Neuronal stem cell (in vitro differentiated cells): ENCODE results near the gene PTMA.

Source experiments
- DNase-seq: peaks from one replicate; pipeline ENCODE4 v3.0.0-alpha.2; 2013; ENCODE audit warnings: low spot score
- H2AFZ ChIP-seq: one replicate; pipeline ENCODE4 v1.6.1; 2013; ENCODE audit warnings: mild to moderate bottlenecking, low read length, inconsistent platforms
- H2AK5ac ChIP-seq: 2 replicates; pipeline ENCODE4 v1.6.1; 2013; ENCODE audit warnings: low read depth, mild to moderate bottlenecking, inconsistent platforms, low read length, moderate library complexity, mixed read lengths
- H2BK120ac ChIP-seq: 2 replicates; pipeline ENCODE4 v1.6.1; 2013; ENCODE audit warnings: low read depth, mild to moderate bottlenecking, inconsistent platforms, low read length, moderate library complexity, mixed read lengths
- H2BK12ac ChIP-seq: one replicate; pipeline ENCODE4 v1.6.1; 2013; ENCODE audit warnings: low read length, inconsistent platforms
- H2BK15ac ChIP-seq: 2 replicates; pipeline ENCODE4 v1.6.1; 2013; ENCODE audit warnings: mild to moderate bottlenecking, low read length, inconsistent platforms, mixed read lengths
- H2BK5ac ChIP-seq: one replicate; pipeline ENCODE4 v1.6.1; 2013; ENCODE audit warnings: inconsistent platforms, mild to moderate bottlenecking, low read length, moderate library complexity
- H3K14ac ChIP-seq: one replicate; pipeline ENCODE4 v1.6.1; 2013; ENCODE audit warnings: low read length, inconsistent platforms
- H3K18ac ChIP-seq: 2 replicates; pipeline ENCODE4 v1.6.1; 2013; ENCODE audit warnings: low read length, inconsistent platforms
- H3K23ac ChIP-seq: 2 replicates; pipeline ENCODE4 v1.6.1; 2013; ENCODE audit warnings: low read depth, mild to moderate bottlenecking, mixed read lengths, low read length, inconsistent platforms; ENCODE audit not compliant: poor library complexity
- H3K27ac ChIP-seq: replicated peaks from 3 replicates; pipeline ENCODE4 v1.5.1; 2013; ENCODE audit warnings: low read length, inconsistent platforms
- H3K27me3 ChIP-seq, 3 experiments: 2 replicates each; pipeline ENCODE4 v1.6.1; 2013; ENCODE audit warnings: low read length in 3 of 3, mild to moderate bottlenecking in 2 of 3, inconsistent platforms in 1 of 3, low read depth in 1 of 3, mixed read lengths in 1 of 3, moderate library complexity in 1 of 3; ENCODE audit not compliant: control insufficient read depth in 3 of 3, insufficient read depth in 3 of 3
- H3K36me3 ChIP-seq, 2 donors: replicated peaks in 1 of 2; 2 replicates each; pipeline ENCODE4 v1.6.1; 2013; ENCODE audit warnings: low read length in 2 of 2; ENCODE audit not compliant: control insufficient read depth in 2 of 2, insufficient read depth in 2 of 2
- H3K4ac ChIP-seq: 2 replicates; pipeline ENCODE4 v1.6.1; 2013; ENCODE audit warnings: inconsistent platforms, mild to moderate bottlenecking, low read length, moderate library complexity
- H3K4me1 ChIP-seq, 2 donors: 1 replicate in 1 of 2; 2 replicates in 1 of 2; pipeline ENCODE4 v1.6.1; 2013; ENCODE audit warnings: low read length in 2 of 2, low read depth in 1 of 2; ENCODE audit not compliant: control insufficient read depth in 2 of 2, insufficient read depth in 1 of 2
- H3K4me2 ChIP-seq: one replicate; pipeline ENCODE4 v1.6.1; 2013; ENCODE audit warnings: mild to moderate bottlenecking, low read length, inconsistent platforms; ENCODE audit not compliant: insufficient read depth, poor library complexity, severe bottlenecking
- H3K4me3 ChIP-seq, 2 donors: 2 replicates each; pipeline ENCODE4 v1.5.1; 2013; ENCODE audit warnings: low read length in 2 of 2, mild to moderate bottlenecking in 2 of 2, inconsistent platforms in 1 of 2, moderate library complexity in 1 of 2
- H3K79me1 ChIP-seq: one replicate; pipeline ENCODE4 v1.6.1; 2013; ENCODE audit warnings: low read depth, mild to moderate bottlenecking, inconsistent platforms, low read length, moderate library complexity
- H3K9ac ChIP-seq: one replicate; pipeline ENCODE4 v1.6.1; 2013; ENCODE audit warnings: mild to moderate bottlenecking, low read depth, low read length, inconsistent platforms; ENCODE audit not compliant: poor library complexity
- H3K9me3 ChIP-seq, 2 donors: replicated peaks in 1 of 2; 2 replicates each; pipeline versions ENCODE3 to v1.6.1; 2013; ENCODE audit warnings: low read length in 2 of 2, mild to moderate bottlenecking in 2 of 2, inconsistent platforms in 1 of 2, low read depth in 1 of 2, mixed read lengths in 1 of 2, moderate library complexity in 1 of 2; ENCODE audit not compliant: control insufficient read depth in 2 of 2, insufficient read depth in 1 of 2
- H4K8ac ChIP-seq: one replicate; pipeline ENCODE4 v1.6.1; 2013; ENCODE audit warnings: low read depth, mild to moderate bottlenecking, inconsistent platforms, low read length, moderate library complexity
- H4K91ac ChIP-seq: one replicate; pipeline ENCODE4 v1.6.1; 2013; ENCODE audit warnings: low read length, low read depth, mild to moderate bottlenecking, inconsistent platforms; ENCODE audit not compliant: poor library complexity
- WGBS, 2 donors: extraction: QIAGEN DNeasy Blood & Tissue Kit; methylation state at CpG; one replicate each; pipeline ENCODE4 v1.1.7; 2013; ENCODE audit warnings: missing lambda C conversion rate in 2 of 2, mixed read lengths in 1 of 2; ENCODE audit not compliant: insufficient read length in 2 of 2, insufficient replicate concordance in 1 of 2; ENCODE audit errors: extremely low coverage in 2 of 2; 5-methylcytosine and 5-hydroxymethylcytosine counted together

PTMA gene

GRCh38 chr2:231687133-231687852, 21.0 kb upstream of the PTMA start:
- Histone ChIP-seq H2BK5ac (peak overlapping the region; percentile 83), H3K79me1 (no peaks in the 10 kb centered on the region), H2AK5ac (peak overlapping the region; percentile 100), H2BK12ac (peak overlapping the region; percentile 99), H3K18ac (peak overlapping the region; percentile 91), H3K36me3 (no peaks in the 10 kb centered on the region), H3K23ac (peak overlapping the region; percentile 97), H2BK120ac (peak overlapping the region; percentile 99), H3K9me3 (no peaks in the 10 kb centered on the region), H3K14ac (peak overlapping the region; percentile 84), H3K27me3 (no peaks in the 10 kb centered on the region), H2AFZ (peak overlapping the region; percentile 90), H3K4ac (peak overlapping the region; percentile 99), H2BK15ac (peak overlapping the region; percentile 96), H3K4me1 (peaks cover 20 to 28% of the 10 kb centered on the region in 2 donors), H4K91ac (peak overlapping the region; percentile 96), H4K8ac (peak overlapping the region; percentile 93), H3K27ac (peak overlapping the region; percentile 87), H3K4me3 (peak overlapping the region; percentile 54 to 72), H3K4me2 (peak overlapping the region; percentile 71), H3K9ac (peak overlapping the region; percentile 94)
- DNase-seq: no peak
- no CpG with 5 or more reads among the region's 14 CpGs for WGBS, 2 donors

- DNase-seq: no peak
- H3K14ac ChIP-seq: no peak overlapping the region
- no CpG with 5 or more reads among the region's 4 CpGs for WGBS, 2 donors
- H3K36me3 ChIP-seq: no peaks in the 10 kb centered on the region
- peak overlapping the region; percentile 98 for H4K8ac ChIP-seq
- H2AK5ac ChIP-seq: peak overlapping the region; percentile 100
- H3K9me3 ChIP-seq: no peaks in the 10 kb centered on the region
- H3K4me2 ChIP-seq: peak overlapping the region; percentile 71
- H3K27ac ChIP-seq: peak overlapping the region; percentile 87
- H3K9ac ChIP-seq: no peak overlapping the region
- H2BK12ac ChIP-seq: peak overlapping the region; percentile 3
- H3K18ac ChIP-seq: peak overlapping the region; percentile 91
- H3K4me1 ChIP-seq: peaks cover 14 to 22% of the 10 kb centered on the region in 2 donors
- peak overlapping the region; percentile 97 for H3K23ac ChIP-seq
- peak overlapping the region; percentile 94 for H4K91ac ChIP-seq
- H3K79me1 ChIP-seq: no peaks in the 10 kb centered on the region
- H3K4ac ChIP-seq: peak overlapping the region; percentile 99
- peak overlapping the region; percentile 90 for H2AFZ ChIP-seq
- peak overlapping the region; percentile 83 for H2BK5ac ChIP-seq
- H2BK120ac ChIP-seq: no peak overlapping the region
- no peaks in the 10 kb centered on the region for H3K27me3 ChIP-seq
- H3K4me3 ChIP-seq: peak overlapping the region; percentile 4 to 54
- H2BK15ac ChIP-seq: peak overlapping the region; percentile 96
Measured at GRCh38 chr2:231687961-231688360, 20.4 kb upstream of the PTMA start.

- H3K14ac ChIP-seq: peak overlapping the region; percentile 4
- H2BK12ac ChIP-seq: peak overlapping the region; percentile 89
- H4K91ac ChIP-seq: no peak overlapping the region
- peak overlapping the region; percentile 35 for H2BK5ac ChIP-seq
- WGBS, 2 donors: no CpG with 5 or more reads among the region's 17 CpGs
- H3K9me3 ChIP-seq: no peaks in the 10 kb centered on the region
- peak overlapping the region; percentile 100 for H2AK5ac ChIP-seq
- no peaks in the 10 kb centered on the region for H3K79me1 ChIP-seq
- peak overlapping the region; percentile 66 for H2BK15ac ChIP-seq
- H3K36me3 ChIP-seq: no peaks in the 10 kb centered on the region
- H3K27me3 ChIP-seq: no peaks in the 10 kb centered on the region
- no peak for DNase-seq
- peak overlapping the region; percentile 59 for H3K4ac ChIP-seq
- H4K8ac ChIP-seq: no peak overlapping the region
- no peak overlapping the region for H2BK120ac ChIP-seq
- H3K9ac ChIP-seq: peak overlapping the region; percentile 55
- H3K23ac ChIP-seq: no peak overlapping the region
- H3K4me1 ChIP-seq: peaks cover 13 to 21% of the 10 kb centered on the region in 2 donors
- no peak overlapping the region for H3K4me3 ChIP-seq
- peak overlapping the region; percentile 67 for H3K18ac ChIP-seq
- H3K4me2 ChIP-seq: no peak overlapping the region
- no peak overlapping the region for H3K27ac ChIP-seq
- no peak overlapping the region for H2AFZ ChIP-seq
Measured at GRCh38 chr2:231688719-231689118, 19.6 kb upstream of the PTMA start.

GRCh38 chr2:231689124-231689893, 19.0 kb upstream of the PTMA start:
- no peak overlapping the region for H4K8ac ChIP-seq
- peak overlapping the region; percentile 59 for H3K4ac ChIP-seq
- no peak overlapping the region for H3K4me2 ChIP-seq
- no peaks in the 10 kb centered on the region for H3K79me1 ChIP-seq
- peak overlapping the region; percentile 62 for H3K18ac ChIP-seq
- H3K27ac ChIP-seq: no peak overlapping the region
- WGBS, 2 donors: no CpG with 5 or more reads among the region's 15 CpGs
- no peak overlapping the region for H2AFZ ChIP-seq
- no peaks in the 10 kb centered on the region for H3K9me3 ChIP-seq
- H2AK5ac ChIP-seq: peak overlapping the region; percentile 100
- H3K14ac ChIP-seq: no peak overlapping the region
- no peak for DNase-seq
- H2BK12ac ChIP-seq: peak overlapping the region; percentile 89
- no peaks in the 10 kb centered on the region for H3K36me3 ChIP-seq
- no peak overlapping the region for H4K91ac ChIP-seq
- peaks cover 13 to 21% of the 10 kb centered on the region in 2 donors for H3K4me1 ChIP-seq
- H3K4me3 ChIP-seq: no peak overlapping the region
- peak overlapping the region; percentile 66 for H2BK15ac ChIP-seq
- H3K9ac ChIP-seq: peak overlapping the region; percentile 40
- peak overlapping the region; percentile 35 for H2BK5ac ChIP-seq
- H2BK120ac ChIP-seq: no peak overlapping the region
- H3K23ac ChIP-seq: no peak overlapping the region
- no peaks in the 10 kb centered on the region for H3K27me3 ChIP-seq
